ENCODE data around the gene ANO1.

ANO1 gene

DNA sequence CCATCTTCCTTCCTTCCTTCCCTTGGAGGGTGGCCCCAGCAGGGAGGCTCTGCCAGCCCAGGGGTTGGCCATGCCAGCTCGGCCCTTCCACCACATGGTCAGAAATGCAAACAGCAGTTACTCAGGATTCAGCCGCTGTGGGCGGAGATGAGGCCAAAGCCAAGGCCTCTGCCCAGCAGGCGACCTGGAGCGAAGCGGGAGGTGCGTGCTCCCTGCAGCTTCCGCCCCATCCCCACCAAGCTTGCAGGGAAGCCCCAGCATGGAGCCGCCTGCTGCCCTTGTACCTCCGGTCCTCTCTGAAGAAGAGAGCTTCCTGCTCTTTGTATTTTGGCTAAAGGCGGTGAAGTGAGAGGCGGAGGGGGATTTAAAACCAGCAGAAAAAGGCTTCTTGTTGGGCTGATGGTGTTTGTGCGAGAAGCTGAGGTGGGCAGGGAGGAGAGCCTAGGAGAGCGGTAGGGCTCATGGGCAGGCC lies 50.4 kb downstream of the ANO1 start:
- no peak overlapping the region for H3K4me3 ChIP-seq (ENCODE audit: control insufficient read depth, low read depth, low read length)
- peak; percentile 0 for TF ChIP-seq CTCF (IDR thresholded peaks at IDR 0.05; ENCODE audit: control insufficient read depth, insufficient read depth, low read depth, low read length, missing control alignments)
- no peak for DNase-seq (ENCODE audit: low read depth)

DNA sequence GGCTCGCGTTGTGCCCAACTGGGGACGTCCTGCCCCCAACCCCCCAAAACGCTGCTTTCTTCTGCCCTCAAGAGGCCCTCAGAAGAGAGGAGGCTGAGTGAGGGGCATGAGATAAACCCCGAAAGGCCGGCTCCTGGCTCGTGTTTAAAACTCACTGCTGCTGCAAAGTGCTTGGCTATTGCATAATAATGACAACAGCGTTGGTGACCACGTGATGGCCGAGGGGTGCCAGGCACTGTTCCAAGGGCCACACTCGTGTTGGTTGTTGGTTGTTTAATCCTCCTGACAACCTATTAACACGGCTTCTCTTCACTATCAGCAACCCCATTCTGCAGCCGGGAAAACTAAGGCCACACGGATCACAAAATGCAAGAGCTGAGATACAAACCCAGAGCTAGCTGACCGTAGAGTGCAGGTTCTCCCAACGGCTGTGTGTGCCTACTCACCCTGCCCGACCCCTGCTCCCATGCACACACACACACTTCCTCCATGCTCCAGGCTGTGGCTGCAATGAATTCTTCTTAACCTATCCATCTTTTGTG lies 51.0 kb downstream of the ANO1 start:
- DNase-seq (ENCODE audit: low read depth) = no peak
- TF ChIP-seq CTCF (IDR thresholded peaks at IDR 0.05; ENCODE audit: control insufficient read depth, insufficient read depth, low read depth, low read length, missing control alignments) = no peak
- no peak overlapping the region for H3K4me3 ChIP-seq (ENCODE audit: control insufficient read depth, low read depth, low read length)

GRCh38 chr11:70130636-70131035 lies 52.5 kb downstream of the ANO1 start:
- DNase-seq (ENCODE audit: low read depth) = no peak
- no peak for TF ChIP-seq CTCF (IDR thresholded peaks at IDR 0.05; ENCODE audit: control insufficient read depth, insufficient read depth, low read depth, low read length, missing control alignments)
- H3K4me3 ChIP-seq (ENCODE audit: control insufficient read depth, low read depth, low read length) = no peak overlapping the region

DNA sequence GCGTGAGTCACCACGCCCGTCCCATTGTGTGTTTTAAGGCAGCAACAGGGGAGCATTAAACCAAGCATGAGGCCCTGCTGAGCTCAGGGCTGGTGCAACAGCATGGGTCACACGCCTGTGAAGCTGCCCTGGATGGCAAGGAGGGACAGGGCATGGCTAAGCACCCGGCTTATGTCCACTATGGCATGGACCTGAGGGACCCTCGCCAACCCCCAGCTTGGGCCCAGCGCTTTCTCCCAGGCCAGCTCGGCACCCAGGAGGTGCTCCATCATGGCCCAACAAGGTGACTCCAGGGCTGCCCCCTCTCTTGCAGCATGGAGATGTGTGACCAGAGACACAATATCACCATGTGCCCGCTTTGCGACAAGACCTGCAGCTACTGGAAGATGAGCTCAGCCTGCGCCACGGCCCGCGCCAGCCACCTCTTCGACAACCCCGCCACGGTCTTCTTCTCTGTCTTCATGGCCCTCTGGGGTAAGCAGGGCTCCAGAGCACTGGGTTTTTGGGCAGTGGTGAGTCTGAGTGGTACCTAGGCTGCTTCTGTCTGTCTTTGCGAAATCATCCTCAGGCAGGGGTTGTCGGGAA lies 53.6 kb downstream of the ANO1 start:
- no peak for TF ChIP-seq CTCF (IDR thresholded peaks at IDR 0.05; ENCODE audit: control insufficient read depth, insufficient read depth, low read depth, low read length, missing control alignments)
- no peak for DNase-seq (ENCODE audit: low read depth)
- no peak overlapping the region for H3K4me3 ChIP-seq (ENCODE audit: control insufficient read depth, low read depth, low read length)

DNA sequence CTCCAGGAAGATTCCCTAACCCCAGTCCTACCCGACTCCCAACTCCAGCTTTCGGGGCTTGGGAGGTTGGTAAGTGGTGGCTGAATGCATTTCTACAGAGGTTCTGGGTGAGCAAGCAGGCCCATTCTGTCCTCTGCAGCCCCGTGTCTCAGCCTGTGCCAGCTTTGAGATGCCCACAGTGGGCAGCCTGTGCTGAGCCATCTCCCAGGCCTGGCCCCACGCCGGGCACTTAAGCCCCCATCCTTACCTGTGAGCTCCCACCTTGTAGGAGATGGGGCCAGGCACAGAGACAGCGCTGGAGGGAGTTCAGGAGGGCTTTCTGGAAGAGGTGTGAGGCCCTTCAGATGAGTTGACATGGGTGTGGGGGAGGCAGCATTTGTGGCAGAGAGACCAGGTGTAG lies 54.5 kb downstream of the ANO1 start:
- no peak for TF ChIP-seq CTCF (IDR thresholded peaks at IDR 0.05; ENCODE audit: control insufficient read depth, insufficient read depth, low read depth, low read length, missing control alignments)
- no peak for DNase-seq (ENCODE audit: low read depth)
- H3K4me3 ChIP-seq (ENCODE audit: control insufficient read depth, low read depth, low read length) = no peak overlapping the region

- no peak overlapping the region for H3K4me3 ChIP-seq (ENCODE audit: control insufficient read depth, low read depth, low read length)
- no peak for DNase-seq (ENCODE audit: low read depth)
- no peak for TF ChIP-seq CTCF (IDR thresholded peaks at IDR 0.05; ENCODE audit: control insufficient read depth, insufficient read depth, low read depth, low read length, missing control alignments)
Observed at GRCh38 chr11:70133771-70134335, 55.7 kb downstream of the ANO1 start.
